HG02642 (cell line): ENCODE results near the gene MUC5B.

ENCODE experiments used
- ATAC-seq: cut with Tn5 transposase; IDR thresholded peaks from one replicate; pipeline ENCODE4 v1.9.1; 2021; ENCODE audit warnings: mild to moderate bottlenecking; ENCODE audit not compliant: unreplicated experiment, poor library complexity

Gene MUC5B

DNA sequence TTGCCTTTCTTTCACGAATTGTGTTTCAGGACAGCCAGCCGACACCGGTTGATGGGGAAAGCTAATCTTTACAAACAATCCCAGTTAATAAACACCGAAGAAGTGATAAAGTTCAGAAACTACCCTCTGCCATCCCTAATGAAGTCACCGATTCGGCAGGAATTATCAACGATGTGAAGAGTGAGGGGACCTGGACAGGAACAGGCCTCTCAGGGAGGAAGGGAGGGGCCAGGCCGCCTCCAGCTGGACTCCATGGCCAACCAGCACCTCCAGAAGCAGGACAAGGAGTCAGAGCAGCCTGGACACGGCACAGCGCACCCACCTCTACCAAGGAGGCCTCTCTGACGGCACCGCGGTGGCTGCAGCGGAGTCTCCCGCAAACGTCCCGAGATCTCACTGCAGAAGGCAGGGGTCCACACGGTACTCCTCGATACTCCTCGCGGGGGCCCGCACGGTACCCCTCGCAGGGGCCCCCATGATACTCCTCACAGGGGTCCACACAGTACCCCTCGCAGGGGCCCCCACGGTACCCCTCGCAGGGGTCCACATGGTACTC is 82.7 kb downstream of the MUC5B start:
- no peak for ATAC-seq

DNA sequence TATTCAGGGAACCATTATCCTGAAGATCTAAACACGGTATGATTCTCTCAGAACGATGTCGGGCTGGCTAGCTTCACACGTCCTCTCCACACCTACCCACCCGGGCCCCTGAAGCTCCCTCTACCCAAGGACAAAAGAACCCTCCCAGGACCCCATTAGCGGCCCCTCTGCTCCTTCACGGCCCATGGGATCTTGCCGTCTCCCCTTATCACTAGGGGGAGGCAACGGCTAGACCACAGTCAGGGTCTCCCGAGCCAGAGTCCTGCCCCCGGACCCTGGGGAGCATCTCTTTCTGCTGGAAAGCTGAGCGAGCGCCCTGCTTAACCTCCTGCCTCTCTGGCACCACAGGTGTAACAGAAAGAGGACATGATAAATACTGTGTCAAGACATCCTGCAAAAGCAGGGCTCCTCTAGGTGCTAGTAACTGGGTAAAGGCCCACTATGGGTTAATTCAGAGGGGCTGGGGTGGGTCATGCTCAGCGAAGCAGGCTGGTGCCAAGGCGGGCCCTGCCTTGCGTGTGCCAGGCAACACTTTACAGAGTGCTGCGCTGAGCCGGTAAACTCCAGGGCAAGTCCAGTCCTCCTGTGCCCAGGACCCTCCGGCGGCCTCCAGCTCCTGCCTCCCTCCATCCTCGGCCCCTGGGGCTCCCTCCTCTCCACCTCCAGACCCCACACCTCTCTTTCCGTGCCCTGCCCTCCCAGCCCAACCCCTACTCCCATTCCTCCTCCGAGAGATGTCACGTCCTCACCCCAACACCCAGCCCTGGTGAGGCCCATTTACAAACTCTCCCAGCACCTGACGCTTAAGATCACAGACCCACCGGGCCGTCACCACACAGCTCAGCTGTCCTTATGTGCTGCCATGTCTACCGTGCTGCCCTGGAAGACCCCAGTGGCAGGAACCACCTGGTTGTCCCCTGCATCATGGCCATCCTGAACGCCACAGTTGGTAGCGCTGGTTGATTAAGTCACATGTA is 83.6 kb downstream of the MUC5B start:
- no peak for ATAC-seq

DNA sequence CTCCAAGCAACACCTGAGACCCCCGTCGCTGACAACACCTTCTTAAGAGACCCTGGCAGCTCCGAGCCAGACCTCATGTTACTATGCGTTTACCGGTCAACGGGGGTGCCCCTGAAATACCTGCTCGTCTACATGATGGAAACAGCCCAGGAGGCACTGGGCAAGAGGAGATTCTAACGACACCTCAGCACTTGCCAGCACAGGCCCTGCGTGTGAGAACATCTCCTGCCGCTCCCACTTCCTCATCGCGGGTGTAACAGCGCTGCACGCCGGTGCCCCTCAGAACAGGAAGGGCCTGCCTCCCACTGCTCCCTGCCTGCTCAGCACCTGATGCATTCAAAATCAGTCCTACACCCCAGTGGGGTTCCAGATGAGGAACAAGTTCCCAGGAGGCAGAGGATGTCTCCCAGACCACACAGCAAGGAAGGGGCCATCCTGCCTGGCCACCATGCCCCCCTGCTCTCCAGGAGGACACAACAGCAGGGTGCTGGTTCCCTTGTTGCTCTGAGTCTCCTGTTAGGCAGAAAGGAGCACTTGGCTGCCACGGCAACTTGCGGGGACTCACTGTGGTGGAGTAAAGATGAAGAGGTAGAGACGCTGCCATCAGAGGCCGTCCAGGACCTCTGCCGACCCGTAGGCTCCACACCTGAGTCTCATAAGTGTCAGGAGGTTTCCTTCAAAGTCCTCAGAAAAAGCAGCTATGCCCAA is 84.5 kb downstream of the MUC5B start:
- no peak for ATAC-seq

DNA sequence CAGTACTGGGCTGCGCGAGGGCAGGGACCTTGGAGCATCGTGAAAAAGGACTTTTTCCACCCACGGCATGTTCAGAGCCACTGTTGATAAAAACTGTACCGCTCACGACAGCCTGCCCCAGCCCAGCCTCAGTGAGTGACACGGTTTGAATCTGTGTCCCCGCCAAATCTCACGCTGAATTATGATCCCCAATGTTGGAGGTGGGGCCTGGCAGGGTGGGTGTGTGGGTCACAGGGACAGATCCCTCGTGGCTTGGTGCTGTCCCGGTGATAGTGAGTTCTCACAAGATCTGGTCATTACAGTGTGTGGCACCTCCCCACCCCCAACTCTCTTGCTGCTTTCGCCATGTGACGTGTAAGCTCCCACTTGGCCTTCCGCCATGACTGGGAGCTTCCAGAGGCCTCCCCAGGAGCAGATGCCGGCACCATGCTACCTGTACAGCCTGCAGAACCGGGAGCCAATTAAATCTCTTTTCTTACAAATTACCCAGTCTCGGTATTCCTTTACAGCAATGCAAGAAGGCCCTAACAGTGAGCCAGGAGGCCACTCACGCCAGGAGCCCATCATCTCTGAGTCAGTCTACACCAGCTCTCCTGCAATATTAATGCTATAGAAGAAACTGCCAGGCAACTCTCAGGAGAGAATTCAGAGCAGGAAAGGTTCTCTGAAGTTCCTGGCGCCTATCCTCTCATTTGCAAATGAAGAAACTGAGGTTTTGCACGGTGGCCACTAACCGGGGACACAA is 85.3 kb downstream of the MUC5B start:
- no peak for ATAC-seq

DNA sequence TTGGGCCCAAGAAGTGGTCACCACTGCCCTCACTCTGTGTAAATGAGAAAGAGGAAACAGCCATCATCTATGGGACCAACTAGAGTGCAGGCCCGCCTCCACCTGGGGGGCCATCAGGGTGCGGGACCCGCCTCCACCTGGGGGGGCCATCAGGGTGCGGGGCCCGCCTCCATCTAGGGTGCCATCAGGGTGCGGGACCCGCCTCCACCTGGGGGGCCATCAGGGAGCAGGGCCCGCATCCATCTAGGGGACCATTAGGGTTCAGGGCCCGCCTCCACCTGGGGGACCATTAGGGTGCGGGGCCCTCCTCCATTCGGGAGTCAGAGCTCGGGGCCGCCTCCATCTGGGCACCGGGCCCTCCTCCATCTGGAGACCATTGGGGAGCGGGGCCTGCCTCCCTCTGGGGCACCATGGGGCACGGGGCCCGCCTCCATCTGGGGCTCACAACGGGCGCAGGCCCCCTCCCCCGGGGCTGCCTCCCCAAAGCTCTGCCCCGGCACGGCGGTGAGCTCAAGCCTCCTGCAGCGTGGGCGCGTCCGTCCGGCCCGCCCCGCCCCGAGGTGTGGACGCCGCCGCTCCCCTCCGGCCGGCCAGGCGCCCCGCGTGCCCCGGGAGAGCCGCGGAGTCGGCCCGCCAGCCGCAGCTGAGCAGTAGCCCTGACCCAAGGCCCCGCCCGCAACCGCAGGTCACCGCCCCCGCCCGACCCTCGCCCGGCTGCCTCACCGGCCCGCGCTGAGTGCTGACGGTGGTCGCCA is 86.1 kb downstream of the MUC5B start:
- ATAC-seq = peak; percentile 55

DNA sequence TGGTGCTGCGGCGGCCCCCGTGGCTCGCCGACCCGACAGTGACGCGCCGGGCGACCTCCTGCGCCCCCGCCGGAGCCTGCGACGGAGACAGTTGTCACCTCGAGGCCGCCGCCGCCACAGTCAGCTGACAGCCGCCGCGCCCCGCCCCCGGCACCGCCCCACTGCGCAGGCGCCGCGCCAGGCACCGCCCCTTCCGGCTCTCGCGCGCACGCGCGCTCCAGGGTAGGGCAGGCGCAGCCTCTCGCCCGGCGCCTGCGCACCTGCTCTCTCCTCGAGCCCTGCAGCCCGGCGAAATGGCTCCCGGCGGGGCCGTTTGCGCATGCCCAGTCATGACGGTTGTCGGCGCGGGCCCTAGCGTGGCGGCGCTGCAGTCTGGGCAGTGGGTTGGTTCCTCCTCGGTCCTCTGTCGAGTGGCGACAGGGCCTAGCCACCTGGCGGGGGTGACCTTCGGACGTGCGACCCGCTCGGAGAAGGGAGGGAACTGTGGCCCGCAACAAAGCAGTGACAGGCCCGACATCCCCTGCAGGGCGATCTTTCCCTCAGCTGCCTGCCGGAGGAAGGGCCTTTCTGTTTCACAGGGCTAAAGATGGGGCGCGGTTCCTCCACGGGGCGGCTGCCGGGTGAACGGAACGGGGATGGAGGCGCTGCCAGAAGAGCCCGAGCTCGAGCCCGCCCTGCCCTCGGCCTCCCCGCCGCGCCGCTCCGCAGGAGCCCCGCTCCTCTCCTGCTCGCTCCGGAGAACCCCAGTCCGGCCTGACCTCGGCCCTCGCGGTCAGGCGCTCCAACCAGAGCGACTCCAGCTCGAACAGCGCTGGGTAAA is 86.8 kb downstream of the MUC5B start, which contains the start of gene TOLLIP:
Gene TOLLIP, minus strand, starts transcription at position 135 of the 820 bp plus-strand sequence. Its CDS starts 134 bp downstream, at position 1.
- ATAC-seq = peak; percentile 79

DNA sequence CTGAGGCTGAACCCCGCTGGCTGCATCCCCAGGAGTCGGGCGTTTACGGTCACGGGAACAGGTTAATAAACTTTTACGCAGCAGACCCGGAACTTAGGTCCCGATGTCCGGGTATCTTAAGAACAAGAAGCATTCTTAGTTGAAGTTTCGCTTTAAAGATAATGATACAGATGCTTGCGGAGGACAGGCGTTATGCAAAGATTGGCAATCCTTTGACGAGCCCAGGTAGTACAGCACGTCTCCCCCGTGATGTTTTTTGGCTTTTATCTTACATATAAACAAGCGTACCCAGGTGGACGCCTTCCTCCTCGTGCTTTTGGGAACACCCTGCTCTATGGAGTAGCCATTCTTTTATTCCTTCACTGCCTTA is 87.4 kb downstream of the MUC5B start:
- ATAC-seq = no peak

DNA sequence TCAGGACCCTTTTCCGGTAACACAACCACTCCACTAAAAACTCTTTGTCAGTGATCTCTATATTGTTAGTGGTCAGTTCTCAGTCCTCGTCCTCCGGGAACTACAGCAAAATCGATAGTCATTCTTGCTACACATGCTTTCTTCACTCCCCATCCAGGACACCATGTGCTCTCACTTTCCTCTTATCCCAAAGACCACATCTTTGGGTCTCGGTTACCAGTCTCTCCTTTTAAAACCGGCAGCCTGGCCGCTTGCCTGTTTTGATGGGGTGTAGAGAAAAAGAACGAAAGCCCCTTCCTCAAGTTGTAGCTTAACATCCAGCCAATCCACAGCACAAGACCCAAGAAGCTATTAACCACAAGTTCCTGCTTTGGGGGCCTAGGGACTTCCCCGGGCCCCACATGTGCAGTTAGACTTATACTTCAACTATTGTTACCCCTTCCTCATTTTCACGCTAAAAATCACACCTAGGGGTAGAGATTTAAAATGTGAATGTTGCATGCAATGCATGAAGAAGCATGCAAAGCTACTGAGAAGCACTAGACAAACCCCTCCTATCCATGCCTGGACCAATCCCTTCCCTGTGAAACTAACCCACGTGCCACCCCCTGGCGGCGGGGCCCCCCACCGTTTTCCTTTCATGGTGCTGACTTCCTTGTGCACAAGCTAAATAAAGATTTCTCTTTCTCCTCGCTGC is 88.1 kb downstream of the MUC5B start:
- no peak for ATAC-seq
